HG03442 (cell line): Measurements from ENCODE around the gene PITHD1.
"Not testable (repeated sequence)": the region's sequence is repeated elsewhere in the genome, so short reads cannot be mapped to it uniquely, and the experiment has no call there.

Experiments
- ATAC-seq: cut with Tn5 transposase; IDR thresholded peaks from one replicate; pipeline ENCODE4 v1.9.1; 2021; ENCODE audit warnings: mild to moderate bottlenecking, moderate library complexity; ENCODE audit not compliant: unreplicated experiment

Gene PITHD1

DNA sequence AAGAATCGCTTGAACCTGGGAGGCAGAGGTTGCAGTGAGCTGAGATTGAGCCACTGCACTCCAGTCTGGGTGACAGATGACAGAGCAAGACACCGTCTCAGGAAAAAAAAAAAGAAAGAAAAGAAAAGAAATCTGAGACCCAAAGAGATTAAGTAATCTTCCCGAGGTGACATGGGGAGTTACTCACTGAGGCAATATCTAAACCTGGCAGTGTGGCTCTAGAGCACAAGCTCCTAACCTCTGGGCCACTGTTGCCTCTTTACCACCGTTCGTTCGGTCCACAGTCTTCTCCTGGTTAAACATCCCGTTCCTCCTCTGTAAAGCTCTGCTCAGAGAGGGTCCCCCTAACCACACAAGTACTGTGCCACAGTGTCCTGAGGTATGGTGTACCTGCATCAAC lies 45.5 kb downstream of the PITHD1 start:
- no peak for ATAC-seq

DNA sequence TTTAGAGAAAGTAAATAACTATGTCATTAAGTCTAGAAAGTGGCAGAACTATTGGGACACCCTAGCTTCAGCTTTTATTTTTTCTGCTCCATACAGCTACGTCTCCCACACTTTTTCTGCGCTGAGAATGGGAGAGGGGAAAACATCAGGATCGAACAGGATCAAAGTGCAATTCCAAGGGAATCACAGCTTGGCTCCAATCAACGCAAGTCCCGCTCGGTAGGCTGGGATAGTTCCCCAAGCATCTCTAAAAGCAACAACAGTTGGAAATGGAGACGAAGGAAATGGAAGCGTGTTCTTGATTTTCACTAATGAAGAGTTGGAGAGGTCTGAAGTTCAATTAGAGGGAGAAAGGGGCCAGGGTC lies 46.5 kb downstream of the PITHD1 start:
- no peak for ATAC-seq

DNA sequence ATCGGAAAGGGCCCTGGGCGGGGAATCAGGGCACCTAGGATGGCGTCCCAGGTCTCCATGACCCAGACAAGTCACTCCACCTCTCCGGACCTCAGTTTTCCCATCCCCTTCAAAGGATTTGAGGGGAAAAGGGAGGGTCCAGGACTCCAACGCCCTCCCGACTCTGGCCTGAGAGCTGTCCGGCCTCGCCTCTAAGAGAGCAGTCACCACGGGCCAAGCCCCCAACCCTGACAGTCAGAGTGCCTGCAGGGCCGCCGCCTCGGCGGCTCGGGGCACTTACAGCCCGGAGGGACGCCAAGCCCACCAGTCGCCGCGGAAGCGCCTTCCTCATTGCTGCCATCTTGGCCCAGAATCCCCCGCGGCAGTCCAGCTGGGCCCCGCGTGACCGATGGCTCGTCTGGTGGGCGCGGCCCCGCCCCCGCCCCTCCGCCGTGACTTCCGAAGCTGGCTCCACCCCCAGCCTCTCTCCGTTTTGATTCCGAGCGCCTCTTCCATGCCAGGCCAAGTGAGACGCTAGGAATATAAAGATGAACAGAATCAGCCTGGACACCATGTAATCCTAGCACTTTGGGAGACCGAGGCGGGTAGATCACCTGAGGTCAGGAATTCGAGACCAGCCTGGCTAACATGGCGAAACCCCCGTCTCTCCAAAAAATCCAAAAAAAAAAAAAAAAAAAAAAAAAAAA lies 47.0 kb downstream of the PITHD1 start, which contains the start of gene HMGCL:
Gene HMGCL (minus strand): TSS at position 354 of the 686 bp plus-strand sequence. CDS start 14 bp downstream, at position 340.
- peak; percentile 75 for ATAC-seq

DNA sequence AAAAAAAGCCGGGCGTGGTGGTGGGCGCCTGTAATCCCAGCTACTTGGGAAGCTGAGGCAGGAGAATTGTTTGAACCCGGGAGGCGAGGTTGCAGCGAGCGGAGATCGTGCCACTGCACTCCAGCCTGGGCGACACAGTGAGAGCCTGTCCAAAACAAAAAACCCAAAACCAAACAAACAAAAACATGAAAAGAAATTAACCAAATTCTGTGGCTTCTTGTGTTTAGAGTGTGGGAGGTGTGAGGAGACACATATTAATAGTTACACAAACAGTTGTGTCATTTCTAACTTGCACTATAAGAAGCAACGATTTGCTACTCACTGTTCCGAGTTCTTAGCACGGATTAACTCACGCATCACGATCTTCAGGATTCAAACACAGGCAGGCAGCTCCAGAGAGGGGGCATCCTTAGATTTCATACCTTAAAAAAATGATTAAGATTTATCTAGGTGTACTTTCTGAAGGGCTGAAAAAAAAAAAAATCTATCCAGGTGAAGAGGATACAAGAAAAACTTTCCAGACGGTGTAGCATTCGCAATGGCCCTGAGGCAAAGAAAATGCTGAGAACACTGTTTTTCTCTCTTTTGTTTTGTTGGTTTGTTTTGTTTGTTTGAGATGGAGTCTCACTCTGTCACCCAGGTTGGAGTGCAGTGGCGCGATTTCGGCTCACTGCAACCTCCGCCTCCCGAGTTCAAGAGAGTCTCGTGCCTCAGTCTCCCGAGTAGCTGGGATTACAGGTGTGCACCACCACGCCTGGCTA lies 47.7 kb downstream of the PITHD1 start:
- ATAC-seq: peak; percentile 41

DNA sequence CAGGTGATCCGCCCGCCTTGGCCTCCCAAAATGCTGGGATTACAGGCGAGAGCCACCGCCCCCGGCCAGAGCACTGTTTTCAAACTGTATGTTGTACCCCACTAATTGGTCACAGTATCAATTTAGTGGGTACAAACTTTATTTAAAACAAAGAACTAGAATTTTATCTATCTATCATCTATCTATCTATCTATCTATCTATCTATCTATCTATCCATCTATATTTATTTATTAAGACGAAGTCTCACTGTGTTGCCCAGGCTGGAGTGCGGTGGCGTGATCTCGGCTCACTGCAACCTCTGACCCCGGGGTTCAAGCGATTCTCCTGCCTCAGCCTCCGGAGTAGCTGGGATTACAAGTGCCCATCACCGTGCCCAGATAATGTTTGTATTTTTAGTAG lies 48.4 kb downstream of the PITHD1 start:
- ATAC-seq: not testable (repeated sequence)

DNA sequence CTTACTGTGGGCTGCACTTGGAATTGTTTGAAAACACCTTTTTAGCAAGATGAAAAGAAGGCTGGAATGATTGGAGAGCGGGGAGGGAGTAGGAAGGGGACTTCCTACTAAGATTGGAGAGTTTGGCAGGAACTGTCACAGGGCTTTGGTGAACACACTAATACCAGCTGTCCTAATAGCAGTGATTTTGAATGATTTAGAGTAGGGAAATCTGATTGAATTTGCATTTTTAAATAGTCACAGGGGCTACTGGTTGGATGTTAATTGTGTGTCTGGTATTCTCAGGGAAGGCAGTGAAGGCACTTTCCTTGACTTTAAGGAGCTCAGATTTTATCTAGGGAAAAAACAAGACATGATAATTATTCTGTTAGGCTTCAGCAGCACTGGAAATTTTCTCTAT lies 49.5 kb downstream of the PITHD1 start:
- ATAC-seq: no peak

DNA sequence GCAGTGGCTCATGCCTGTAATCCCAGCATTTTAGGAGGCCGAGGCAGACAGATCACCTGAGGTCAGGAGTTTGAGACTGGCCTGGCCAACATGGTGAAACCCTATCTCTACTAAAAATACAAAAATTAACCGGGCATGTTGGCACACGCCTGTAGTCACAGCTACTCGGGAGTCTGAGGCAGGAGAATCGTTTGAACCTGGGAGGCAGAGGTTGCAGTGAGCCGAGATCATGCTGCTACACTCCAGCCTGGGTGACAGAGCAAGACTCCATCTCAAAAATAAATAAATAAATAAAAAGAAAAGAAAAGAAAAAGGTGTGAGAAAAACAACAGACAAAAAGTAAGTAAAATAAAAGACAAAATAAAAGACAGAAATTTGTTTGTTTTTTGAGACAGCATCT lies 55.9 kb downstream of the PITHD1 start:
- not testable (repeated sequence) for ATAC-seq

DNA sequence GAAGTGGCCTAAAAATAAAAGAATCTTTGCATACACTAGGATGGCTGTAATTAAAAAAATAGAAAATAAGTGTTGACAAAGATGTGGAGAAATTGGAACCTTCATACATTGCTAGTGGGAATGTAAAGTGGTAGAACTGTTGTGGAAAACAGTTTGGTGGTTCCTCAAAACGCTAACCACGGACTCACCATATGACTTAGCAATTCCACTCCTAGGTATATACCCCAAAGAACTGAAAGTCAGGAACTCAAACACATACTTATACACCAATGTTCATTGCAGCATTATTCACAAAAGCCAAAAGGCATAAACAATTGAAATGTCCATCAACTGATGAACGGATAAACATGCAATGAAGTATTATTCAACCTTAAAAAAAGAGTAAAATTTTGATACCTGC lies 57.8 kb downstream of the PITHD1 start:
- no peak for ATAC-seq
